ENCODE data around the gene RNGTT.

GRCh38 chr6:88616380-88616779, 347.0 kb downstream of the RNGTT start:
- no peak for TF ChIP-seq HOXA7 (CRISPR knock-in tag; IDR thresholded peaks at IDR 0.05; ENCODE audit: borderline replicate concordance)
- no peak for TF ChIP-seq CTCF (tag by site-specific recombination; IDR thresholded peaks at IDR 0.05)

All from HEK293 (cell line).